Mesenchymal stem cell (in vitro differentiated cells and primary cell): Measurements from ENCODE around the gene ACVR1C.

ENCODE experiments used
- DNase-seq: peaks from one replicate; pipeline ENCODE4 v3.0.0-alpha.2; 2013
- H2AFZ ChIP-seq: one replicate; pipeline ENCODE4 v1.6.1; 2013; ENCODE audit warnings: low read depth, mild to moderate bottlenecking, control low read depth, inconsistent platforms, low read length, moderate library complexity
- H2AK5ac ChIP-seq: 2 replicates; pipeline ENCODE4 v1.6.1; 2013; ENCODE audit warnings: low read length, moderate library complexity, mild to moderate bottlenecking, inconsistent platforms; ENCODE audit not compliant: severe bottlenecking
- H2BK120ac ChIP-seq: one replicate; pipeline ENCODE4 v1.6.1; 2013; ENCODE audit warnings: low read depth, mild to moderate bottlenecking, inconsistent platforms, low read length, moderate library complexity
- H2BK12ac ChIP-seq, 2 experiments: one replicate each; pipeline ENCODE4 v1.6.1; 2013; ENCODE audit warnings: inconsistent platforms in 2 of 2, low read length in 2 of 2, mild to moderate bottlenecking in 2 of 2, moderate library complexity in 2 of 2, control low read depth in 1 of 2
- H2BK15ac ChIP-seq: one replicate; pipeline ENCODE4 v1.6.1; 2013; ENCODE audit warnings: mild to moderate bottlenecking, low read depth, inconsistent platforms; ENCODE audit not compliant: poor library complexity, severe bottlenecking
- H2BK5ac ChIP-seq: 2 replicates; pipeline ENCODE4 v1.6.1; 2013; ENCODE audit warnings: low read depth, mild to moderate bottlenecking, low read length, control low read depth, inconsistent platforms; ENCODE audit not compliant: poor library complexity, severe bottlenecking
- H3K14ac ChIP-seq, 2 experiments: one replicate each; pipeline ENCODE4 v1.6.1; 2013; ENCODE audit warnings: inconsistent platforms in 2 of 2, low read length in 2 of 2, control low read depth in 1 of 2, mild to moderate bottlenecking in 1 of 2, moderate library complexity in 1 of 2
- H3K18ac ChIP-seq, 2 experiments: one replicate each; pipeline ENCODE4 v1.6.1; 2013; ENCODE audit warnings: inconsistent platforms in 2 of 2, low read length in 2 of 2, control low read depth in 1 of 2, low read depth in 1 of 2, mild to moderate bottlenecking in 1 of 2
- H3K23ac ChIP-seq, 2 experiments: one replicate each; pipeline ENCODE4 v1.6.1; 2013; ENCODE audit warnings: inconsistent platforms in 2 of 2, low read length in 2 of 2, mild to moderate bottlenecking in 2 of 2, moderate library complexity in 2 of 2, control low read depth in 1 of 2
- H3K27ac ChIP-seq: 2 replicates; pipeline ENCODE4 v1.5.1; 2013; ENCODE audit warnings: mild to moderate bottlenecking, moderate library complexity, low read length, control low read depth, inconsistent platforms; ENCODE audit not compliant: poor library complexity, severe bottlenecking
- H3K27me3 ChIP-seq, 2 experiments: 2 replicates each; pipeline versions ENCODE4 v1.6.1 to v1.7.0; 2013; ENCODE audit warnings: low read length in 2 of 2, mild to moderate bottlenecking in 2 of 2, moderate library complexity in 2 of 2, control low read depth in 1 of 2, inconsistent platforms in 1 of 2; ENCODE audit not compliant: control insufficient read depth in 1 of 2, insufficient read depth in 1 of 2
- H3K36me3 ChIP-seq, 2 experiments: 2 replicates each; pipeline versions ENCODE4 v1.6.1 to v1.7.0; 2013; ENCODE audit warnings: low read length in 2 of 2, control low read depth in 1 of 2, inconsistent platforms in 1 of 2, low read depth in 1 of 2, mild to moderate bottlenecking in 1 of 2; ENCODE audit not compliant: insufficient read depth in 2 of 2, control insufficient read depth in 1 of 2
- H3K4ac ChIP-seq, 2 experiments: one replicate each; pipeline ENCODE4 v1.6.1; 2013; ENCODE audit warnings: inconsistent platforms in 2 of 2, low read length in 2 of 2, mild to moderate bottlenecking in 2 of 2, moderate library complexity in 2 of 2, control low read depth in 1 of 2, low read depth in 1 of 2
- H3K4me1 ChIP-seq: 2 replicates; pipeline ENCODE4 v1.6.1; 2013; ENCODE audit warnings: low read depth, low read length, control low read depth; ENCODE audit not compliant: control insufficient read depth, insufficient read depth
- H3K4me2 ChIP-seq: 2 replicates; pipeline ENCODE4 v1.6.1; 2013; ENCODE audit warnings: low read length, mild to moderate bottlenecking, inconsistent platforms; ENCODE audit not compliant: poor library complexity, severe bottlenecking
- H3K4me3 ChIP-seq, 2 experiments: 2 replicates each; pipeline versions ENCODE4 v1.5.1 to v1.7.0; 2013; ENCODE audit warnings: low read length in 2 of 2, mild to moderate bottlenecking in 2 of 2, control low read depth in 1 of 2, low read depth in 1 of 2; ENCODE audit not compliant: insufficient read depth in 1 of 2
- H3K79me1 ChIP-seq: replicated peaks from 2 replicates; pipeline ENCODE4 v1.6.1; 2013; ENCODE audit warnings: mild to moderate bottlenecking, control low read depth, low read length, inconsistent platforms; ENCODE audit not compliant: poor library complexity, severe bottlenecking
- H3K9ac ChIP-seq: 2 replicates; pipeline ENCODE4 v1.7.0; 2013; ENCODE audit warnings: mild to moderate bottlenecking, low read length, moderate library complexity
- H3K9me3 ChIP-seq: 2 replicates; pipeline ENCODE4 v1.7.0; 2013; ENCODE audit warnings: mild to moderate bottlenecking, low read length; ENCODE audit not compliant: control insufficient read depth
- H4K8ac ChIP-seq: one replicate; pipeline ENCODE4 v1.6.1; 2013; ENCODE audit warnings: inconsistent platforms, mild to moderate bottlenecking, low read length, moderate library complexity
- H4K91ac ChIP-seq: one replicate; pipeline ENCODE4 v1.6.1; 2013; ENCODE audit warnings: mild to moderate bottlenecking, low read length, inconsistent platforms
- WGBS: methylation state at CpG from one replicate; pipeline ENCODE4 v1.1.7; 2013; ENCODE audit warnings: mixed read lengths; 5-methylcytosine and 5-hydroxymethylcytosine counted together

ACVR1C gene

DNA sequence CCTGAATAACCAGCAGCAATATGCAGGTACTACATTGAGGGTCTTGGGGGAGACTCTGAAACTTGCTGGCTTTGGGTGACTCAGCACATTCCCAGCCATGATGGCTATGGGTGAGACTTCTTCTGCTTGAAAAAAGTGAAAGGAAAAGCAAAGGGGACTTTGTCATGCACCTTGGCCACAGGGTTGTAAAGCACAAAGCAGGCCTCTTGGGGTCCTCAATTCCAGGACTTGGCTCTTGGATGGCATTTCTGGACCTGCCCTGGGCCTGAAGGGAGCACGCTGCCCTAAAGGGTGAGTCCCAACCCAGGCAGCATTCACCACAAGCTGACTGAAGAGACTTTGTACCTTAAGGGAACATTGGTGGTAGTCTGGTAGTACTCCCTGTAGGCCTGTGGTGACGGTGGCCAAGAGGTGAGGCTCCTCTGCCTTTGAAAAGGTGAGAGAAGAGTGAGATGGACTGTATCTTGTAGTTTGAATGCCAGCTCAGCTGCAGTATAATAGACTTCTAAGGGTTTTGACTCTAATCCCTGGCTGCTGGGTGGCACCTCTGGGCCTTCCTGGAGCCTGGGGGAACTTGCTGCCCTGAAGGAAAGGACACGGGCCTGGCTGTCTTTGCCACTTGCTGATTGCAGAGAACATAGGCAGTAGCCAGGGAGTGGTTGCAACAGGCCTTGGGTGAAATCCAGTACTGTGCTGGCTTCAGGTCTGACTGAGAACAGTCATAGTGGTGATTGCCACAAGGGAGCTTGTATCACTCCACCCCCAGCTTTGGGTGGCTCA lies 148.3 kb downstream of the ACVR1C start:
- no peak overlapping the region for H3K27ac ChIP-seq
- no peak overlapping the region for H3K18ac ChIP-seq
- H2BK12ac ChIP-seq: no peak overlapping the region
- H2BK5ac ChIP-seq: no peak overlapping the region
- no peak overlapping the region for H4K8ac ChIP-seq
- 96% methylated on average over 3 of the region's 3 CpGs for WGBS
- no peak overlapping the region for H3K4ac ChIP-seq
- H2AK5ac ChIP-seq: no peak overlapping the region
- no peaks in the 10 kb centered on the region for H3K79me1 ChIP-seq
- H3K23ac ChIP-seq: no peak overlapping the region
- peak overlapping the region in 1 of 2 experiments; percentile 1 for H3K14ac ChIP-seq
- no peaks in the 10 kb centered on the region for H3K36me3 ChIP-seq
- H4K91ac ChIP-seq: no peak overlapping the region
- H3K27me3 ChIP-seq: no peaks in the 10 kb centered on the region
- H3K9me3 ChIP-seq: no peaks in the 10 kb centered on the region
- H3K4me3 ChIP-seq: no peak overlapping the region
- H3K4me2 ChIP-seq: no peak overlapping the region
- H2BK15ac ChIP-seq: no peak overlapping the region
- peak; percentile 14 for DNase-seq
- no peak overlapping the region for H2AFZ ChIP-seq
- peak overlapping the region; percentile 13 for H3K9ac ChIP-seq
- H2BK120ac ChIP-seq: no peak overlapping the region
- H3K4me1 ChIP-seq: no peaks in the 10 kb centered on the region

DNA sequence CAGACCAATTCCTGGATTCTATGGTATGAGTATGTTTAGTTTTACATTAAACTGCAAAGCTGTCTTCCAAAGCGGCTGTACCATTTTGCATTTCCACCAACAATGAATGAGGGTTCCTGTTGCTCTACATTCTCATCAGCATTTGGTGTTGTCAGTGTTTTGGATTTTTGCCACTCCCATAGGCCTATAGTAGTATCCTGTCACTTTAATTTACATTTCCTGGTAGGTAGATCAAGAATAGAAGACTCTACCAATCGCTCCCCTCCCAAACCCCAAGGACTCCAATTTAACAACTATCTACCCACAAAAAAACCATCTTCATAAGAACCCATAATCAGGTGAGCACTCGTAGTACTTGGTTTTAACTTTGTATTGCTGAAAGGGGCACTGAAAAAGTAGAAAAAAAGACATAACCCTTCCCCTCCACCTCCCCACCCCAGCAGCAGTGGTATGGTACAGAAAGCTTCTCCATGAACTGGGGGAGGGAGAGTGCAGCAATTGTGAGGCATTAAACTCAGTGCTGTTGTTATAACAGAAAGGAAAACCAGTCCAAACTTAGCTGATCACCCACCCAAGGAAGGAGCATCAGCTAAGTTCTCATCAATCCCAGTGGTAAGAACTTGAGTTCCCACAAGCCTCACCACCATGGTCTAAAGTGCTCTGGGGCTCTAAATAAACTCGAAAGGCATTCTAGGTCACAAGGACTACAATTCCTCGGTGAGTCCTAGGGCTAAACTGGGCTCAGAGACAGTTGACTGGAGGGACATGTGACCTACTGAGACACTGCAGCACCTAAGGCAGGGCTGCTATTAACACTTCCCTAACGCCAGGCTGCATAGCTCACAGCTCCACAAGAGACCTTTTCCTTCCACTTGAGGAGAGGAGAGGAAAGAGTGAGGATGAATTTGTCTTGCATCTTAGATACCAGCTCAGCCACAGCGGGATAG lies 149.3 kb downstream of the ACVR1C start:
- Histone ChIP-seq H3K4ac (no peak overlapping the region), H2AK5ac (no peak overlapping the region), H2BK12ac (no peak overlapping the region), H4K8ac (no peak overlapping the region), H2BK5ac (no peak overlapping the region), H3K4me3 (no peak overlapping the region), H3K18ac (no peak overlapping the region), H3K27me3 (no peaks in the 10 kb centered on the region), H3K23ac (no peak overlapping the region), H3K36me3 (no peaks in the 10 kb centered on the region), H2AFZ (no peak overlapping the region), H3K9me3 (no peaks in the 10 kb centered on the region), H3K9ac (no peak overlapping the region), H3K4me2 (no peak overlapping the region), H4K91ac (no peak overlapping the region), H3K27ac (no peak overlapping the region), H3K4me1 (no peaks in the 10 kb centered on the region), H3K14ac (no peak overlapping the region), H3K79me1 (no peaks in the 10 kb centered on the region), H2BK120ac (no peak overlapping the region), H2BK15ac (no peak overlapping the region)
- DNase-seq: no peak
- 100% methylated on average over 3 of the region's 7 CpGs for WGBS

DNA sequence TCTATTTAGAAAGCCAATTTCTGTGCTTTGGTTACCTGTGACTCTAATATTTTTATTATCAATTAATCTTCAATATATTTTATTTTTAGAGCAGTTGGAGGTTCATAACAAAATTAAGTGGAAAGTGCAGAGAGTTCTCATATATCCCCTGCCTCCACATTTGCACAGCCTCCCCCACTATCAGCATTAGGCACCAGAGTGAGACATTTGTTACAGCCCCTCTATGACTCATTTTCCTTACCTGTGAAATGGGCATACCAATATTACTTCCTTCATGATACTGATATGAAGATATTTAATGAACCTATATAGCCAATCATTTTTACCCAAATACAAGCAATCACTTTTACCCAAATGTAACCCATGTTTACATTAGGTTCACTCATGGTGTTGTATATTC lies 150.7 kb downstream of the ACVR1C start:
- DNase-seq: no peak
- Histone ChIP-seq H3K79me1 (no peaks in the 10 kb centered on the region), H4K8ac (no peak overlapping the region), H3K4me1 (no peaks in the 10 kb centered on the region), H3K36me3 (no peaks in the 10 kb centered on the region), H3K4ac (no peak overlapping the region), H2AFZ (no peak overlapping the region), H2BK15ac (no peak overlapping the region), H3K4me2 (no peak overlapping the region), H2AK5ac (no peak overlapping the region), H3K27me3 (no peaks in the 10 kb centered on the region), H3K23ac (no peak overlapping the region), H2BK120ac (no peak overlapping the region), H3K18ac (no peak overlapping the region), H3K14ac (no peak overlapping the region), H3K9me3 (no peaks in the 10 kb centered on the region), H3K4me3 (no peak overlapping the region), H2BK5ac (no peak overlapping the region), H4K91ac (no peak overlapping the region), H3K9ac (no peak overlapping the region), H3K27ac (no peak overlapping the region), H2BK12ac (no peak overlapping the region)

DNA sequence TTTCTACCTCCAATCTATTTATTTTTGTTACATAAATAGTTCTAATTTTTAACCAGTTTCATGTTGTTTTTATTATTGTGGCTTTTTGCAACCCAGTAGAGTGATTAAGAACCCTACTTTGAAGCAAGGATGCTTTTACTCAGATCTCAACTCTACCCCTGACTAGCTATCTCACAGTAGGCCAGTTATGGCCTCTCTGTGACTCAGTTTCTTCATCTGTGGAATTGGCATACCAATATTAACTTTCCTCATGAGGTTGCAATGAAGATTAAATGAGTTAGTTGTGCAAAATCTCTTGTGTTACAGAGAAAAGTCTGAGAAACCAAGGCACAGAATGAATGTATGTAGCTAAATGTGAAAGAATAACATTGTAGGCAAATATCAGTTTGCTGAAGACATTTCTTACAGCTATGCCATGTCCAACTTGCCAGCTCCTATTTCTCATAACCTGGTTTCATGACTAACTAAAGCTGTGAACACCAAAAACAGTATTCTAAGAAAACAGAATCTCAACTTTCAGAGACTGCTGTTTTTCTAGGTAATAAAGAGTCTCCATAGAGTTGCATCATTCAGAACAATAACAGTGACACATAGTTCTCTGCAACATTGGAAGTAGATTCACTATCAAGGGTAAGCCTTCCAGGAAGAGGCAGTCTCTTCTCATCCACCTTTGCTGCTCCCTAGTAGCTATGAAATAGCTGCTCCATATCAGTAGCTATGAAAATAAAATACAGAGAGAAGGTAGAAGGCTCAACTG lies 151.5 kb downstream of the ACVR1C start:
- Histone ChIP-seq H2AFZ (no peak overlapping the region), H3K23ac (no peak overlapping the region), H3K4me3 (no peak overlapping the region), H2BK120ac (no peak overlapping the region), H4K91ac (no peak overlapping the region), H3K4me1 (no peaks in the 10 kb centered on the region), H3K4ac (no peak overlapping the region), H3K79me1 (no peaks in the 10 kb centered on the region), H4K8ac (no peak overlapping the region), H2AK5ac (no peak overlapping the region), H3K18ac (no peak overlapping the region), H3K36me3 (no peaks in the 10 kb centered on the region), H2BK15ac (no peak overlapping the region), H3K14ac (no peak overlapping the region), H3K4me2 (no peak overlapping the region), H2BK12ac (no peak overlapping the region), H3K9ac (no peak overlapping the region), H3K27me3 (no peaks in the 10 kb centered on the region), H3K27ac (no peak overlapping the region), H3K9me3 (no peaks in the 10 kb centered on the region), H2BK5ac (no peak overlapping the region)
- DNase-seq: no peak
